Non-pigmented ciliary epithelial cell (primary cell): ENCODE data around the gene VENTX.

Source experiments
- DNase-seq: peaks from one replicate; pipeline ENCODE4 v3.0.0-alpha.2; 2010; ENCODE audit warnings: low read depth

VENTX gene

GRCh38 chr10:133237588-133238465, at the start of gene VENTX:
TSS of gene VENTX (plus strand) at chr10:133237855. CDS start at chr10:133237915, 60 bp downstream.
- DNase-seq, result no peak

- DNase-seq, result no peak
Measured at GRCh38 chr10:133187906-133188681, 49.6 kb upstream of the VENTX start.

- DNase-seq, result no peak
Measured at GRCh38 chr10:133189256-133189655, 48.4 kb upstream of the VENTX start.

GRCh38 chr10:133189726-133190125, 47.9 kb upstream of the VENTX start:
- no peak for DNase-seq

GRCh38 chr10:133190225-133190624, 47.4 kb upstream of the VENTX start:
- no peak for DNase-seq

GRCh38 chr10:133191651-133192050, 46.0 kb upstream of the VENTX start:
- no peak for DNase-seq

GRCh38 chr10:133194151-133194550, 43.5 kb upstream of the VENTX start:
- no peak for DNase-seq

GRCh38 chr10:133195096-133195495, 42.6 kb upstream of the VENTX start:
- no peak for DNase-seq

- no peak for DNase-seq
Measured at GRCh38 chr10:133195611-133196010, 42.0 kb upstream of the VENTX start.

- no peak for DNase-seq
Measured at GRCh38 chr10:133196221-133196915, 41.3 kb upstream of the VENTX start.

- DNase-seq, result no peak
Measured at GRCh38 chr10:133196936-133197758, 40.5 kb upstream of the VENTX start.

GRCh38 chr10:133197786-133198185, 39.9 kb upstream of the VENTX start:
- DNase-seq, result no peak

- DNase-seq, result no peak
Measured at GRCh38 chr10:133198206-133198605, 39.4 kb upstream of the VENTX start.

GRCh38 chr10:133198621-133199487, 38.8 kb upstream of the VENTX start:
- DNase-seq, result no peak

- no peak for DNase-seq
Measured at GRCh38 chr10:133199488-133199885, 38.2 kb upstream of the VENTX start.

- no peak for DNase-seq
Measured at GRCh38 chr10:133199992-133200611, 37.6 kb upstream of the VENTX start.

- DNase-seq, result no peak
Measured at GRCh38 chr10:133200621-133201031, 37.0 kb upstream of the VENTX start.

- DNase-seq, result no peak
Measured at GRCh38 chr10:133201151-133201947, 36.3 kb upstream of the VENTX start.
